GM12878 (cell line): ENCODE measurements around the gene BARD1. TPM values are rescaled to one million over a fixed set of nuclear protein-coding genes. Genes with fewer than 3 reads are reported as not detected.

Source experiments
- ATAC-seq: fragments of 200-7000 bp; cut with Tn5 transposase; 3 replicates; pipeline ENCODE4 v1.9.1; 2020; ENCODE audit warnings: mild to moderate bottlenecking, moderate library complexity
- BruUV-seq: library from RNA; stranded (reverse); fragments of 400-500 nt; replicated peaks from 2 replicates; lab custom pipeline; 2021; lab: Mats Ljungman, UMichigan
- CTCF ChIA-PET: fragments of 300-600 bp; sonication (Branson Sonifier 250); formaldehyde crosslinking; extraction: SDS; loops from one replicate; lab custom pipeline; 2021; ENCODE audit warnings: inconsistent platforms; lab: Yijun Ruan, JAX
- POLR2A ChIA-PET: fragments of 350-600 bp; formaldehyde crosslinking; extraction: SDS; loops from one replicate; lab custom pipeline; 2021; ENCODE audit warnings: inconsistent platforms; lab: Charles Lee
- RAD21 ChIA-PET: fragments of 300-600 bp; sonication (Branson Sonifier 250); formaldehyde crosslinking; loops from one replicate; lab custom pipeline; 2023; ENCODE audit warnings: antibody characterized with exemption; ENCODE audit not compliant: unreplicated experiment; lab: Charles Lee
- SMC1A ChIA-PET: fragments of 300-600 bp; sonication (Branson Sonifier 250); formaldehyde crosslinking; loops from one replicate; lab custom pipeline; 2023; ENCODE audit not compliant: unreplicated experiment, uncharacterized antibody; lab: Charles Lee
- DNase-seq: peaks from one replicate; pipeline ENCODE4 v3.0.0-alpha.2; 2011; ENCODE audit warnings: low read depth, low spot score
- FAIRE-seq: peaks from 3 replicates; lab custom pipeline; 2011; peaks lifted over from hg19 to GRCh38; lab: Jason Lieb, UNC
- H2AFZ ChIP-seq: 2 replicates; pipeline ENCODE4 v1.6.0; 2011; ENCODE audit warnings: low read depth, low read length, control low read depth; ENCODE audit not compliant: control insufficient read depth
- H3K27ac ChIP-seq: 2 replicates; pipeline ENCODE4 v1.5.1; 2011; ENCODE audit warnings: control low read depth; ENCODE audit not compliant: control insufficient read depth, insufficient read depth
- H3K27me3 ChIP-seq, 2 experiments: replicated peaks in 1 of 2; 2 replicates each; pipeline versions ENCODE4 v1.6.0 to v1.6.1; 2011; ENCODE audit warnings: low read length in 1 of 2; ENCODE audit not compliant: control insufficient read depth in 2 of 2, insufficient read depth in 2 of 2
- H3K36me3 ChIP-seq, 2 experiments: 2 replicates each; pipeline ENCODE4 v1.5.1; 2011; ENCODE audit warnings: low read length in 1 of 2; ENCODE audit not compliant: control insufficient read depth in 2 of 2, insufficient read depth in 2 of 2
- H3K4me1 ChIP-seq: 2 replicates; pipeline ENCODE4 v1.6.1; 2011; ENCODE audit warnings: mild to moderate bottlenecking, low read length, moderate library complexity, mixed read lengths; ENCODE audit not compliant: control insufficient read depth, insufficient read depth
- H3K4me2 ChIP-seq: 2 replicates; pipeline ENCODE4 v1.6.0; 2011; ENCODE audit warnings: control low read depth; ENCODE audit not compliant: control insufficient read depth, insufficient read depth
- H3K4me3 ChIP-seq: fragments of 200-600 bp; sonication (generic); 2 replicates; pipeline ENCODE4 v1.5.1; 2016
- H3K79me2 ChIP-seq: 2 replicates; pipeline ENCODE4 v1.6.0; 2011; ENCODE audit warnings: low read length; ENCODE audit not compliant: control insufficient read depth, insufficient read depth
- H3K9ac ChIP-seq: 2 replicates; pipeline ENCODE4 v1.8.0; 2011; ENCODE audit warnings: low read length, control low read depth, mixed read lengths; ENCODE audit not compliant: control insufficient read depth, insufficient read depth
- H3K9me3 ChIP-seq: replicated peaks from 3 replicates; pipeline ENCODE4 v1.5.1; 2011; ENCODE audit warnings: mild to moderate bottlenecking, low read length; ENCODE audit not compliant: control insufficient read depth, insufficient read depth
- H4K20me1 ChIP-seq: 2 replicates; pipeline ENCODE4 v1.6.0; 2011; ENCODE audit not compliant: control insufficient read depth, insufficient read depth
- ATF2 ChIP-seq: IDR thresholded peaks from 2 replicates; pipeline ENCODE4 v1.6.1; 2012; ENCODE audit warnings: low read length, inconsistent platforms
- BRCA1 ChIP-seq: IDR thresholded peaks from 2 replicates; pipeline ENCODE4 v1.6.1; 2011; ENCODE audit warnings: low read depth, low read length, improper control_type of control experiment
- CHD4 ChIP-seq: fragments of 200-600 bp; sonication (generic); IDR thresholded peaks from 2 replicates; pipeline ENCODE4 v1.6.1; 2016; ENCODE audit warnings: mild to moderate bottlenecking
- HSF1 ChIP-seq: fragments of 150-350 bp; IDR thresholded peaks from 2 replicates; pipeline ENCODE4 v1.6.1; 2014; ENCODE audit warnings: mild to moderate bottlenecking, low read depth, low read length
- MYB ChIP-seq: fragments of 150-350 bp; IDR thresholded peaks from 2 replicates; pipeline ENCODE4 v1.6.1; 2014; ENCODE audit warnings: mild to moderate bottlenecking, low read depth, low read length, borderline replicate concordance
- POLR2AphosphoS5 ChIP-seq: IDR thresholded peaks from 2 replicates; pipeline ENCODE4 v1.6.1; 2011; ENCODE audit warnings: mild to moderate bottlenecking, low read length, inconsistent platforms
- REST ChIP-seq: IDR thresholded peaks from 2 replicates; pipeline ENCODE4 v1.6.1; 2012; ENCODE audit warnings: mild to moderate bottlenecking, low read depth, low read length
- SREBF2 ChIP-seq: IDR thresholded peaks from 2 replicates; pipeline ENCODE4 v1.6.1; 2012; ENCODE audit warnings: mild to moderate bottlenecking, low read length
- ZZZ3 ChIP-seq: IDR thresholded peaks from 2 replicates; pipeline ENCODE4 v1.6.1; 2011; ENCODE audit warnings: low read depth; ENCODE audit not compliant: control insufficient read depth, insufficient read length
- WGBS: methylation state at CpG from one replicate; pipeline ENCODE4 v1.1.6; 2016; ENCODE audit warnings: low lambda C conversion rate; ENCODE audit not compliant: insufficient replicate concordance, insufficient coverage; ENCODE audit errors: missing lambda C conversion rate; 5-methylcytosine and 5-hydroxymethylcytosine counted together
- in situ Hi-C: fragments of 300-500 bp; cut with MboI; formaldehyde crosslinking; loops from 9 replicates; pipeline ENCODE4 v1.14.3; 2018; ENCODE audit warnings: mixed read lengths
- intact Hi-C: fragments of 100-400 bp; cut with micrococcal nuclease; formaldehyde crosslinking; loops from one replicate; pipeline ENCODE4 v1.14.2; 2022; ENCODE audit not compliant: unreplicated experiment
- polyA plus RNA-seq, 11 experiments: library from polyadenylated mRNA; depleted of rRNA in 4 of 11; unstranded in 6 of 11; stranded (reverse) in 5 of 11; fragments of >200 nt; fragmentation: Nextera tagmentation in 4 of 11; fragmentation: Illumina TruSeq in 1 of 11; extraction: Ambion mirVana in 4 of 11; extraction: Trizol in 1 of 11; gene quantifications; 1 replicate in 1 of 11; 2 replicates in 10 of 11; pipeline versions ENCODE4 v1.2.1 to v1.2.3, GENCODE V29; 2011 to 2016; ENCODE audit warnings: inconsistent platforms in 2 of 11, missing spikeins in 2 of 11, low read depth in 1 of 11
- total RNA-seq, 4 experiments: library from RNA; depleted of rRNA in 3 of 4; stranded (reverse); fragments of >200 nt in 3 of 4; fragmentation: Illumina TruSeq in 1 of 4; extraction: Trizol in 1 of 4; gene quantifications; 2 replicates each; pipeline versions ENCODE4 v1.2.1 to v1.2.3, GENCODE V29; 2013 to 2021

BARD1 gene
- total and polyA plus RNA-seq, 10 of the 15 experiments (the other 5 are each of a cell fraction or from before 2014, with no cell fraction given): 15.3 to 45.7 (median 31.6) TPM

- Histone ChIP-seq H3K36me3 (no peaks in the 10 kb centered on the region; a peak in 1 of 4 replicates), H3K27ac (no peak overlapping the region), H3K4me3 (no peak overlapping the region)
- no peak for DNase-seq
- in situ Hi-C loops: no loop called here
- TF ChIP-seq ZZZ3: no peak
- TF ChIP-seq, all 136 proteins: peak for 0
- ChIA-PET POLR2A (no interaction called here), CTCF (no interaction called here), SMC1A (no interaction called here), RAD21 (no interaction called here)
- Histone ChIP-seq H4K20me1 (no peaks in the 10 kb centered on the region), H3K9ac (no peak overlapping the region), H3K9me3 (no peaks in the 10 kb centered on the region; the same call in 2 of the 3 replicates), H3K4me1 (no peaks in the 10 kb centered on the region), H3K27me3 (no peaks in the 10 kb centered on the region), H3K79me2 (no peaks in the 10 kb centered on the region), H2AFZ (no peak overlapping the region), H3K4me2 (no peak overlapping the region)
- no peak for ATAC-seq
- intact Hi-C loops: no loop called here
- 71% methylated on average over 8 of the region's 8 CpGs for WGBS
- no peak for FAIRE-seq
- BruUV-seq: no TSS peak
Observed at GRCh38 chr2:214713080-214713830, 96.2 kb downstream of the BARD1 start.

- intact Hi-C loops (no loop called here), in situ Hi-C loops (no loop called here)
- H3K27me3 ChIP-seq: no peaks in the 10 kb centered on the region
- FAIRE-seq: no peak
- H4K20me1 ChIP-seq: no peaks in the 10 kb centered on the region
- POLR2A ChIA-PET: no interaction called here
- H3K27ac ChIP-seq: no peak overlapping the region
- H3K36me3 ChIP-seq: no peaks in the 10 kb centered on the region
- RAD21 ChIA-PET: no interaction called here
- H3K79me2 ChIP-seq: no peaks in the 10 kb centered on the region
- no peak for ATAC-seq
- no peak overlapping the region for H2AFZ ChIP-seq
- CTCF ChIA-PET: no interaction called here
- no peaks in the 10 kb centered on the region for H3K4me1 ChIP-seq
- H3K4me3 ChIP-seq: no peak overlapping the region
- SMC1A ChIA-PET: interaction anchor here (1.0 to 1.6 kb wide), 4 partner anchors 15 to 82 kb away, joined by 3 to 6 read pairs (median 4); no protein-coding TSS in a partner anchor
- no TSS peak for BruUV-seq
- H3K4me2 ChIP-seq: no peak overlapping the region
- no peak overlapping the region for H3K9ac ChIP-seq
- WGBS: 85% methylated on average over 2 of the region's 2 CpGs
- no peaks in the 10 kb centered on the region for H3K9me3 ChIP-seq
- no peak for DNase-seq
- TF ChIP-seq MYB (no peak), SREBF2 (no peak), HSF1 (no peak), POLR2AphosphoS5 (no peak), ATF2 (no peak), REST (no peak), CHD4 (no peak), BRCA1 (no peak)
Observed at GRCh38 chr2:214710729-214711128, 98.8 kb downstream of the BARD1 start.
